Common myeloid progenitor, CD34-positive (primary cell): ENCODE results near the gene GRID1.

Experiments used
- CTCF ChIA-PET: fragments of 350-600 bp; sonication (Branson Sonifier 250); formaldehyde crosslinking; loops from one replicate; lab custom pipeline; 2021; ENCODE audit warnings: antibody characterized with exemption; lab: Charles Lee
- POLR2A ChIA-PET: fragments of 350-600 bp; sonication (Branson Sonifier 250); formaldehyde crosslinking; loops from one replicate; lab custom pipeline; 2021; ENCODE audit warnings: antibody characterized with exemption; lab: Charles Lee
- DNase-seq, 3 donors: peaks; one replicate each; pipeline versions ENCODE4 v3.0.0 to v3.0.0-alpha.2; 2013
- H3K27ac ChIP-seq, 2 experiments: 1 replicate in 1 of 2; 2 replicates in 1 of 2; pipeline ENCODE4 v1.7.0; 2013; ENCODE audit warnings: inconsistent platforms in 2 of 2, low read length in 2 of 2, mild to moderate bottlenecking in 2 of 2, low read depth in 1 of 2, moderate library complexity in 1 of 2; ENCODE audit not compliant: severe bottlenecking in 2 of 2, insufficient read depth in 1 of 2, poor library complexity in 1 of 2
- H3K27me3 ChIP-seq, 5 experiments: replicated peaks in 2 of 5; 1 replicate in 3 of 5; 2 replicates in 2 of 5; pipeline versions ENCODE4 v1.6.1 to v1.7.0; 2013; ENCODE audit warnings: low read length in 4 of 5, mild to moderate bottlenecking in 2 of 5, moderate library complexity in 2 of 5, inconsistent platforms in 1 of 5; ENCODE audit not compliant: insufficient read depth in 5 of 5, control insufficient read depth in 4 of 5
- H3K36me3 ChIP-seq, 4 experiments: 1 replicate in 2 of 4; 2 replicates in 2 of 4; pipeline versions ENCODE4 v1.6.1 to v1.7.0; 2013; ENCODE audit warnings: low read length in 3 of 4, control low read depth in 1 of 4, mild to moderate bottlenecking in 1 of 4; ENCODE audit not compliant: control insufficient read depth in 4 of 4, insufficient read depth in 4 of 4
- H3K4me1 ChIP-seq, 4 experiments: 1 replicate in 3 of 4; 2 replicates in 1 of 4; pipeline versions ENCODE4 v1.6.1 to v1.7.1; 2013; ENCODE audit warnings: low read length in 3 of 4, mild to moderate bottlenecking in 3 of 4, control low read depth in 1 of 4, inconsistent platforms in 1 of 4, moderate library complexity in 1 of 4; ENCODE audit not compliant: control insufficient read depth in 4 of 4, insufficient read depth in 4 of 4; ENCODE audit errors: control extremely low read depth in 1 of 4
- H3K4me3 ChIP-seq, 7 experiments: 1 replicate in 4 of 7; 2 replicates in 3 of 7; pipeline versions ENCODE4 v1.5.1 to v1.7.0; 2013; ENCODE audit warnings: mild to moderate bottlenecking in 7 of 7, low read length in 6 of 7, moderate library complexity in 6 of 7, inconsistent platforms in 2 of 7, low read depth in 2 of 7, control low read depth in 1 of 7; ENCODE audit not compliant: insufficient read depth in 4 of 7, control insufficient read depth in 1 of 7; ENCODE audit errors: extremely low read depth in 1 of 7
- H3K9me3 ChIP-seq, 5 experiments: 1 replicate in 4 of 5; 2 replicates in 1 of 5; pipeline versions ENCODE4 v1.6.1 to v1.7.1; 2013; ENCODE audit warnings: low read length in 4 of 5, mild to moderate bottlenecking in 2 of 5, inconsistent platforms in 1 of 5, low read depth in 1 of 5, moderate library complexity in 1 of 5; ENCODE audit not compliant: control insufficient read depth in 4 of 5, insufficient read depth in 2 of 5; ENCODE audit errors: control extremely low read depth in 1 of 5
- WGBS: methylation state at CpG from one replicate; pipeline ENCODE4 v1.1.5; 2013; ENCODE audit not compliant: insufficient coverage; 5-methylcytosine and 5-hydroxymethylcytosine counted together

Gene GRID1

DNA sequence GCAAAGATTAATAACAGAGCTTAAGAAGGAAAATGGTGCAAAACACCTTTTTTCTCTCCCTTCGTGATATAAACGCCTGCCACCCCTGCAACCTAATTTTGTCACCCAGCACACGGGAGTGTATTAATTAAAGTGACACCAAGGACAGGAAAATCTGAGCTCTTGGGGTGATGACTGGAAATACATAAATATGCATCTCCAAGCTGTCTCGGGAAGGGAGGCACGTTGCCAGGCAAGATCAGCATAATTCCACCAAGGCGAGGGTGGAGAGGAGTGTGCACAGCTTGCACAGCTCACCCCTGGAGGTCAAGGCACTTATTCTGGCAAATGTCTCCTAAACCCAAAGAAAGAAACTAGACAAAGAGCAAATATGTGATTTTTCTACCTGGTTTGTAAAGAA lies 700.9 kb downstream of the GRID1 start:
- Histone ChIP-seq H3K4me3 (no peak overlapping the region), H3K4me1 (no peaks in the 10 kb centered on the region), H3K36me3 (no peaks in the 10 kb centered on the region), H3K27ac (no peak overlapping the region), H3K27me3 (no peaks in the 10 kb centered on the region), H3K9me3 (no peaks in the 10 kb centered on the region)
- ChIA-PET CTCF (no interaction called here), POLR2A (no interaction called here)
- 96% methylated on average over 6 of the region's 6 CpGs for WGBS
- DNase-seq = no peak

DNA sequence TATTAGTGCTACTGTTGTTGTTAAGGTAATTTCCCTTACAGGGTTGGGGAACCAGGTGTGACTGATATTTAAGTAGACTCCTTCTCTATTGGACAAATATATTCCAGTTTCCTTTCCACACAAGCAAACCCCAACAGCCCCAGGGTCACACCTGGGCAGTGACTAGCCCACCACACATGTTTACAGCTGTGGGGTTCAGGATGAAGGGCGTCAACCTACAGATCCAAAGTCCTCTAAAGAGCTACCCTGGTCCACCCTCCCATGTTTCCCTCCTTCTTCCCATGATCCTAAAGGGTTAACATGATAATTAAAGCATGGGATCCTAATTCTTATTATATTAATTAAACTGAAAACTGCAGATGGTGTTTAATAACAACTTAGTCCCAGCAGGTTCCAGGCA lies 701.5 kb downstream of the GRID1 start:
- no peaks in the 10 kb centered on the region for H3K4me1 ChIP-seq
- H3K27me3 ChIP-seq = no peaks in the 10 kb centered on the region
- CTCF ChIA-PET = no interaction called here
- no peaks in the 10 kb centered on the region for H3K9me3 ChIP-seq
- no peaks in the 10 kb centered on the region for H3K36me3 ChIP-seq
- no peak overlapping the region for H3K27ac ChIP-seq
- no CpG with 5 or more reads among the region's 1 CpG for WGBS
- POLR2A ChIA-PET = no interaction called here
- no peak for DNase-seq
- H3K4me3 ChIP-seq = no peak overlapping the region

DNA sequence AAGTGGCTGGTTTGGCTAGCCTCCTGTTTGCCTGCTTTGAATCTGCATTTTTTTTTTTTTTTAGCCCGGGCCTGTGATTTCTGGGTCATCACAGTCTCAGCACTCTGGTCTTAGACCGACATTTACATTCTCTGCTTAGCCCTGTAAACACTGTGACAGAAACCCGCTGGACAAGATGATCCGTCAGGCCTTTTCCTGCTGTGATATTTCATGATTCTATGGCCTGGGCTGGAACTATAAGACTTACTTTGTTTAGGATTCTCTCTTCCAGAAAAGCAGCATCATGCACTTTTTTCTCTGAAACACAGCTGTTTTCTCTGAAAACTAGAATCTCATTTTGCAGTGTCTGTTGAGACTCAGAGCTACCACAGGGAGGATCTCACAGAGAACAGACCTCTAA lies 705.5 kb downstream of the GRID1 start:
- Histone ChIP-seq H3K9me3 (peaks cover 0 to 1% (median 0%) of the 10 kb centered on the region in 5 experiments), H3K27me3 (peaks cover 0 to 1% (median 0%) of the 10 kb centered on the region in 5 experiments), H3K27ac (no peak overlapping the region), H3K4me3 (no peak overlapping the region), H3K36me3 (no peaks in the 10 kb centered on the region), H3K4me1 (no peaks in the 10 kb centered on the region)
- ChIA-PET POLR2A (no interaction called here), CTCF (interaction anchor here (0.7 to 1.2 kb wide), 2 partner anchors 9 to 28 kb away, joined by 3 read pairs; no protein-coding TSS in a partner anchor)
- DNase-seq = no peak
- 62% methylated on average over 3 of the region's 4 CpGs for WGBS

DNA sequence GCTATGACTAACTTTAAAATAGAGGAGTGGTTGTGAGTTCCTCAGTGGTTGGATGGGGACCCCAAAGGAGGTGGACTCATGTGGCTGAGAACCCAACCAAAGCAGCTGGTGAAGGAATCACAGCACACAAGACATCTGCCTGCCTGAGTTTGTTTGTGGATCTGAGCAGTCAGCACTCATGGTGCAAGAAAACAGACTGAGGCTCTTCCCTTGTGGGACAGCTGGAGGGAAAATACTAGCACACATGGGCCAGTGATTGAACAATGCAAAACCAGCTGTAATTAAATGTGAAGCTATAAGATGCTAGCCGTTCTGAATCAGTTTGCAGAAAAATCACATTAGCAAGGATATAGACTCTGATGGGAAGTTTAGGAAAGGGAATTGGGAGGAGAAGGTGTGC lies 707.3 kb downstream of the GRID1 start:
- POLR2A ChIA-PET = no interaction called here

DNA sequence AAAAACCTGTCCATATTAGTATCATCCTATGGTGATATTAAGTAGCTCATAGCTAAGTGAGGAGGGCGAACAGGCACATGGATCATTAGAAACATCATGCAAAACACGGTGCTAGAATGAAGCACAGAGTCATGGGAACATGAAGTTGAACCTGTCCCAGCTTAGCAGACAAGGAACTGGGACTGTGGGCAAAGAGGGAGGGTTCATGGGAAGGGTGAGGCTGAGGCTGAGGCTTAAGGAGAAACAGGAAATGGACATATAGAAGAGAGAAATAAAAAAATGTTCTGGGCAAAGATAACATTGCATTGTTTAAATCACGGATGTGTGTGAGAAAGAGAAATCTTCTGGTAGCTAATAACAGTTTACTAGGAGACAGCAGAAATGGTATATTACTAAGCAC lies 708.1 kb downstream of the GRID1 start:
- no peaks in the 10 kb centered on the region for H3K4me1 ChIP-seq
- peaks cover 0 to 1% (median 0%) of the 10 kb centered on the region in 5 experiments for H3K9me3 ChIP-seq
- CTCF ChIA-PET = no interaction called here
- POLR2A ChIA-PET = no interaction called here
- H3K27me3 ChIP-seq = peaks cover 0 to 1% (median 0%) of the 10 kb centered on the region in 5 experiments
- no peaks in the 10 kb centered on the region for H3K36me3 ChIP-seq
- no peak overlapping the region for H3K27ac ChIP-seq
- whole genome bisulfite sequencing = 71% methylated on average over 2 of the region's 3 CpGs
- no peak overlapping the region for H3K4me3 ChIP-seq
- DNase-seq = no peak

More for the DNA sequence above, 707.3 kb downstream of the GRID1 start:
- peaks cover 0 to 1% (median 0%) of the 10 kb centered on the region in 5 experiments for H3K9me3 ChIP-seq
- H3K4me1 ChIP-seq = no peaks in the 10 kb centered on the region
- 100% methylated on average over 1 of the region's 1 CpG for WGBS
- no peaks in the 10 kb centered on the region for H3K36me3 ChIP-seq
- no peak overlapping the region for H3K27ac ChIP-seq
- peaks cover 0 to 1% (median 0%) of the 10 kb centered on the region in 5 experiments for H3K27me3 ChIP-seq
- CTCF ChIA-PET = no interaction called here
- H3K4me3 ChIP-seq = no peak overlapping the region
- DNase-seq = no peak

DNA sequence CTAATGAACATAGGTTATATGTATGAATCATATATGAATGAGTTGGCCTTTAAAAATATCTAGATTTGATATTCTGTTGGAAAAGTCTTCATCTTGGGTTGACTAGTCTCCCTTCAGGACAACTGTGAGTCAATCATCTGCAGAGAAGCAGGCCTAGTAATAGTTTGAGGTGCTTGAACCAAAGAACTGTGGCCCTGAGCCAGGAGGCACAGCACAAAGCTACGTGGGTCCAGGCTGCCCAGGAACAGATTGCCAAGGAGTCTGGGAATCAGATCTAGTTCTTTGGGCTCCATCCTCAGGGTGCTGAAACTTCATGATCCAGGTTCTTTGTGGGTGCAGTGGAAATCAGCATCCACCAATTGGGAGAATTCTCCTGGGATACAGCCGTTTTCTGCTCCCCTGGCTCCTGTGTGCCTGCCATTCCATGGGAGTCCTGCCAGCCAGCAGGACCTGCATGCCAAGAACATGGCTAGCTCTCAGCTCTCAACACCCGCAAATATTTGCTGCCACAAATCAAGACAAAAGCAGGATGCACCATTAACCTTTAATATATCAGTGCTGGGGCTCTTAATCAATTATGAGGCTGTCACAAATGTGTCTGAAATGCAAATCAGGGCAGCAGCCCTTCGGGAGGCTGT lies 709.0 kb downstream of the GRID1 start:
- Histone ChIP-seq H3K4me3 (no peak overlapping the region), H3K9me3 (peaks cover 0 to 1% (median 0%) of the 10 kb centered on the region in 5 experiments), H3K27ac (no peak overlapping the region), H3K4me1 (no peaks in the 10 kb centered on the region), H3K27me3 (peaks cover 0 to 1% (median 0%) of the 10 kb centered on the region in 5 experiments), H3K36me3 (no peaks in the 10 kb centered on the region)
- WGBS = 78% methylated on average over 4 of the region's 4 CpGs
- DNase-seq = no peak
- ChIA-PET CTCF (no interaction called here), POLR2A (interaction anchor here (1.0 kb wide), 1 partner anchor 11 kb away, joined by 3 read pairs; no protein-coding TSS in a partner anchor)

DNA sequence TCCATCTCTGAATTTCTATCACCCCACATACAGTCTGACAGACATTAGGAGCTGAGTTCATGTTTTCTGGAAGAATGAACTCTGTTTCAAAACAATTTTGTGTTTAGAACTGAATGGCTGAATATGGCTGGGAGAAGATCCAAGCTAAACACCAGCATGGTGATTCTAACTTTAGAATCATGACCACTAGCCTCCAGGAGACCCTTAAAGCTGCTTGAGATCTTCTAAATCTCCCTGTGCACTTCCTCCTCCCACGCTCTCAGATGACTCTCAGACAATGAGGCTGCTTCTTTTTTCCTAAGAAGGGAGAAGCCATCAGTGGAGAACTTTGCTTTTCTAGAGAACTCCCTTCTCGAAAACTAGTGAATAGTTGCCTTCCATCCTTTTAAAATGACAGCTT lies 711.2 kb downstream of the GRID1 start:
- peaks cover 0 to 1% (median 0%) of the 10 kb centered on the region in 5 experiments for H3K27me3 ChIP-seq
- CTCF ChIA-PET = no interaction called here
- no peak overlapping the region for H3K4me3 ChIP-seq
- 75% methylated on average over 2 of the region's 2 CpGs for WGBS
- POLR2A ChIA-PET = no interaction called here
- H3K4me1 ChIP-seq = no peaks in the 10 kb centered on the region
- H3K9me3 ChIP-seq = peaks cover 0 to 1% (median 0%) of the 10 kb centered on the region in 5 experiments
- no peak overlapping the region for H3K27ac ChIP-seq
- no peaks in the 10 kb centered on the region for H3K36me3 ChIP-seq
- no peak for DNase-seq
